ENCODE data around the gene TPSG1.

Gene TPSG1

DNA sequence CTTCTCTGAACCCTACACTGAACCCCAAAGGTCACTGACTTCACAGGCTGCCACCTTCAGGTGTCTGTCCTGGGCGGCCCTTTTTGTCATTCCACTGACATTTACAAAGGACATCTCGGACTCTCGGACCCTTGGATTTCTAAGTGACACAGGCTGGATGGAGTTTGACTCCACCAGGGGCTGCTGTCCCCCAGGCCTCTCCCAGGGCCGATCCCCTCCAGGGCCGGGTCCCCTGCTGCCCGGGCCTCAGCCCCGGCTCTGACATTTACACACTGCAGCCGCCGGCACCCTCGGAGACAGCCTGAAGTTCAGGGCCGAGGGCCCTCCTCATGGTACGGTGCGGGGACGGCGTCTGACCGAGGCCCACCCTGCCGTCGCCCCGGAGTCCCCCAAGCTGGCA lies 48.0 kb downstream of the TPSG1 start:
- no peaks in the 10 kb centered on the region for H3K79me1 ChIP-seq (ENCODE audit: low read length)
- no peak overlapping the region for H3K4me3 ChIP-seq (ENCODE audit: low read depth, low read length)
- no peak overlapping the region for H4K91ac ChIP-seq (ENCODE audit: low read depth, low read length)
- no peak overlapping the region for H2BK120ac ChIP-seq (ENCODE audit: insufficient read depth, low read length, poor library complexity)
- no peak overlapping the region for H2AK5ac ChIP-seq (ENCODE audit: low read length)
- H3K27me3 ChIP-seq (ENCODE audit: insufficient read depth, low read length), result no peaks in the 10 kb centered on the region
- H3K4me1 ChIP-seq (ENCODE audit: control insufficient read depth in 1 of 2, insufficient read depth in 2 of 2, low read length in 2 of 2), result peaks cover 0 to 4% of the 10 kb centered on the region in 2 experiments
- peaks cover 2% of the 10 kb centered on the region for H3K9me3 ChIP-seq (ENCODE audit: insufficient read depth, low read depth, low read length)
- no peak overlapping the region for H3K9ac ChIP-seq (ENCODE audit: low read length)
- no peak overlapping the region for H2BK12ac ChIP-seq (ENCODE audit: low read length)
- DNase-seq, result no peak
- no peak overlapping the region for H3K14ac ChIP-seq (ENCODE audit: low read length)
- H4K12ac ChIP-seq (ENCODE audit: low read depth, low read length), result no peak overlapping the region
- no peak overlapping the region for H3K4me2 ChIP-seq (ENCODE audit: low read length)
- H3K4ac ChIP-seq (ENCODE audit: low read depth, low read length), result no peak overlapping the region
- no peaks in the 10 kb centered on the region for H3K36me3 ChIP-seq (ENCODE audit: control insufficient read depth in 1 of 2, insufficient read depth in 2 of 2, low read length in 2 of 2)
- no peak overlapping the region for H2BK5ac ChIP-seq (ENCODE audit: low read depth, low read length, poor library complexity)
- H3K18ac ChIP-seq (ENCODE audit: low read length), result no peak overlapping the region
- H4K8ac ChIP-seq (ENCODE audit: low read depth, low read length), result no peak overlapping the region
- no CpG with 5 or more reads among the region's 19 CpGs for whole genome bisulfite sequencing (ENCODE audit: extremely low coverage, insufficient coverage, insufficient read length)
- no peak overlapping the region for H3K27ac ChIP-seq (ENCODE audit: low read depth, low read length)
- no peak overlapping the region for H2AFZ ChIP-seq (ENCODE audit: insufficient read depth, low read length, poor library complexity)
- no peak overlapping the region for H3K23ac ChIP-seq (ENCODE audit: low read length)
- no peaks in the 10 kb centered on the region for H3K79me2 ChIP-seq (ENCODE audit: control insufficient read depth, insufficient read depth, low read length, poor library complexity)

- Histone ChIP-seq H2BK12ac (ENCODE audit: low read length) (no peak overlapping the region), H3K4ac (ENCODE audit: low read depth, low read length) (no peak overlapping the region), H3K14ac (ENCODE audit: low read length) (no peak overlapping the region), H4K8ac (ENCODE audit: low read depth, low read length) (no peak overlapping the region), H3K18ac (ENCODE audit: low read length) (no peak overlapping the region), H4K12ac (ENCODE audit: low read depth, low read length) (no peak overlapping the region), H3K9ac (ENCODE audit: low read length) (no peak overlapping the region), H3K27me3 (ENCODE audit: insufficient read depth, low read length) (no peaks in the 10 kb centered on the region), H2BK120ac (ENCODE audit: insufficient read depth, low read length, poor library complexity) (no peak overlapping the region), H3K79me1 (ENCODE audit: low read length) (no peaks in the 10 kb centered on the region), H3K23ac (ENCODE audit: low read length) (no peak overlapping the region), H2BK5ac (ENCODE audit: low read depth, low read length, poor library complexity) (no peak overlapping the region), H3K79me2 (ENCODE audit: control insufficient read depth, insufficient read depth, low read length, poor library complexity) (no peaks in the 10 kb centered on the region), H4K91ac (ENCODE audit: low read depth, low read length) (no peak overlapping the region), H3K4me1 (ENCODE audit: control insufficient read depth in 1 of 2, insufficient read depth in 2 of 2, low read length in 2 of 2) (no peaks in the 10 kb centered on the region), H3K27ac (ENCODE audit: low read depth, low read length) (no peak overlapping the region), H3K36me3 (ENCODE audit: control insufficient read depth in 1 of 2, insufficient read depth in 2 of 2, low read length in 2 of 2) (no peaks in the 10 kb centered on the region), H3K4me2 (ENCODE audit: low read length) (no peak overlapping the region), H2AFZ (ENCODE audit: insufficient read depth, low read length, poor library complexity) (no peak overlapping the region), H3K4me3 (ENCODE audit: low read depth, low read length) (no peak overlapping the region), H3K9me3 (ENCODE audit: insufficient read depth, low read depth, low read length) (peaks cover 2% of the 10 kb centered on the region), H2AK5ac (ENCODE audit: low read length) (no peak overlapping the region)
- WGBS (ENCODE audit: extremely low coverage, insufficient coverage, insufficient read length), result no CpG with 5 or more reads among the region's 24 CpGs
- no peak for DNase-seq
These were observed 48.7 kb downstream of the TPSG1 start for GRCh38 chr16:1176280-1176897.

DNA sequence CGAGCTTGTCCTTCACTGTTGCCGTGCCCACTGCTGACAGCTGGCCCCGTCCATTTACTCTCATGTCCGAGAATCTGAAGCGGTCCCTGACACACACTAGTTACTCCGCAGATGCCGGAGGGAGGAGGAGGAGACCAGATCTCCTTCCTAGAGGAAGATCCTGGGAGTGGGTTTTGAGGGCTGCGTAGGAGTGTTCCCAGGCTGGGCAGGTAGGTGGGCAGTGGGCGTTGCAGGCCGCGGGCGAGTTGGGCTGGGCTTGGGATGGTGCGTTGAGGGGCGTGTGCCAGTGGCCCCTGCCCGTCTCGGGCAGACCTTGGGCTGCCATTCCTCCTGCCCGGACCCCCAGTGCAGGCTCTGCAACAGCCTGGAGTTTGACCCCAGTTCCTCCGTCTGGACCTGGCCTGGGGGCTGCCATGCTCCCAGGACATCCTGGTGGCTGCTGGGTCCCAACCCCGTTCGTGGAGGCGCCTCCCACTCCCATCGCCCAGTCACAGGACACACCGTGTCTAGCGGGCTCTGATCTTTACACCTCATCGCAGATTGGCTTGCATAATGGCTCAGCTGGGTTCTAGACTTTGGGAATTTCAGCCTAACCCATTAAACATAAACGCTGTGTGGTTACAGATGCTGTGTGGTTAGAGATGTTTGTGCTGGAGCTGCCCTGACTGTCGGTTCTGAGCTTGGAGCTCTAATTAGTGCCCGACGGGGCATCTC lies 49.3 kb downstream of the TPSG1 start:
- no peak overlapping the region for H3K4me2 ChIP-seq (ENCODE audit: low read length)
- no peaks in the 10 kb centered on the region for H3K79me1 ChIP-seq (ENCODE audit: low read length)
- no peaks in the 10 kb centered on the region for H3K27me3 ChIP-seq (ENCODE audit: insufficient read depth, low read length)
- no peak overlapping the region for H3K9ac ChIP-seq (ENCODE audit: low read length)
- no peaks in the 10 kb centered on the region for H3K36me3 ChIP-seq (ENCODE audit: control insufficient read depth in 1 of 2, insufficient read depth in 2 of 2, low read length in 2 of 2)
- H4K8ac ChIP-seq (ENCODE audit: low read depth, low read length), result no peak overlapping the region
- H3K4ac ChIP-seq (ENCODE audit: low read depth, low read length), result no peak overlapping the region
- H3K4me3 ChIP-seq (ENCODE audit: low read depth, low read length), result no peak overlapping the region
- peaks cover 2% of the 10 kb centered on the region for H3K9me3 ChIP-seq (ENCODE audit: insufficient read depth, low read depth, low read length)
- H3K4me1 ChIP-seq (ENCODE audit: control insufficient read depth in 1 of 2, insufficient read depth in 2 of 2, low read length in 2 of 2), result no peaks in the 10 kb centered on the region
- H2BK120ac ChIP-seq (ENCODE audit: insufficient read depth, low read length, poor library complexity), result no peak overlapping the region
- whole genome bisulfite sequencing (ENCODE audit: extremely low coverage, insufficient coverage, insufficient read length), result no CpG with 5 or more reads among the region's 29 CpGs
- H3K27ac ChIP-seq (ENCODE audit: low read depth, low read length), result no peak overlapping the region
- H4K91ac ChIP-seq (ENCODE audit: low read depth, low read length), result no peak overlapping the region
- H3K14ac ChIP-seq (ENCODE audit: low read length), result no peak overlapping the region
- H3K23ac ChIP-seq (ENCODE audit: low read length), result no peak overlapping the region
- no peak for DNase-seq
- H4K12ac ChIP-seq (ENCODE audit: low read depth, low read length), result no peak overlapping the region
- no peak overlapping the region for H2AK5ac ChIP-seq (ENCODE audit: low read length)
- H2BK5ac ChIP-seq (ENCODE audit: low read depth, low read length, poor library complexity), result no peak overlapping the region
- H3K18ac ChIP-seq (ENCODE audit: low read length), result no peak overlapping the region
- H2AFZ ChIP-seq (ENCODE audit: insufficient read depth, low read length, poor library complexity), result no peak overlapping the region
- no peaks in the 10 kb centered on the region for H3K79me2 ChIP-seq (ENCODE audit: control insufficient read depth, insufficient read depth, low read length, poor library complexity)
- H2BK12ac ChIP-seq (ENCODE audit: low read length), result no peak overlapping the region

GRCh38 chr16:1174477-1175357 lies 50.4 kb downstream of the TPSG1 start:
- WGBS (ENCODE audit: extremely low coverage, insufficient coverage, insufficient read length), result no CpG with 5 or more reads among the region's 38 CpGs
- Histone ChIP-seq H3K4me3 (ENCODE audit: low read depth, low read length) (peak overlapping the region; percentile 34), H3K9ac (ENCODE audit: low read length) (no peak overlapping the region)

More at GRCh38 chr16:1174477-1175357, 50.4 kb downstream of the TPSG1 start:
- no peak overlapping the region for H3K18ac ChIP-seq (ENCODE audit: low read length)
- no peak overlapping the region for H2AK5ac ChIP-seq (ENCODE audit: low read length)
- no peaks in the 10 kb centered on the region for H3K79me2 ChIP-seq (ENCODE audit: control insufficient read depth, insufficient read depth, low read length, poor library complexity)
- no peaks in the 10 kb centered on the region for H3K36me3 ChIP-seq (ENCODE audit: control insufficient read depth in 1 of 2, insufficient read depth in 2 of 2, low read length in 2 of 2)
- peaks cover 4% of the 10 kb centered on the region for H3K9me3 ChIP-seq (ENCODE audit: insufficient read depth, low read depth, low read length)
- no peak overlapping the region for H4K12ac ChIP-seq (ENCODE audit: low read depth, low read length)
- no peak overlapping the region for H2BK120ac ChIP-seq (ENCODE audit: insufficient read depth, low read length, poor library complexity)
- no peaks in the 10 kb centered on the region for H3K79me1 ChIP-seq (ENCODE audit: low read length)
- H2BK5ac ChIP-seq (ENCODE audit: low read depth, low read length, poor library complexity), result no peak overlapping the region
- H3K4ac ChIP-seq (ENCODE audit: low read depth, low read length), result no peak overlapping the region
- no peak overlapping the region for H2BK12ac ChIP-seq (ENCODE audit: low read length)
- no peak overlapping the region for H4K91ac ChIP-seq (ENCODE audit: low read depth, low read length)
- H3K27ac ChIP-seq (ENCODE audit: low read depth, low read length), result no peak overlapping the region
- H3K23ac ChIP-seq (ENCODE audit: low read length), result no peak overlapping the region
- H3K4me2 ChIP-seq (ENCODE audit: low read length), result no peak overlapping the region
- H4K8ac ChIP-seq (ENCODE audit: low read depth, low read length), result no peak overlapping the region
- H3K14ac ChIP-seq (ENCODE audit: low read length), result no peak overlapping the region
- no peaks in the 10 kb centered on the region for H3K27me3 ChIP-seq (ENCODE audit: insufficient read depth, low read length)
- no peak overlapping the region for H2AFZ ChIP-seq (ENCODE audit: insufficient read depth, low read length, poor library complexity)
- no peaks in the 10 kb centered on the region for H3K4me1 ChIP-seq (ENCODE audit: control insufficient read depth in 1 of 2, insufficient read depth in 2 of 2, low read length in 2 of 2)
- DNase-seq, result no peak
